GM12872 (cell line): ENCODE results near the gene ZNF214.

Source experiments
- TF ChIP-seq, protein P1 (sequence below): IDR thresholded peaks from 3 replicates; pipeline ENCODE4 v1.5.1; 2011; ENCODE audit warnings: low read depth, mild to moderate bottlenecking, low read length, moderate library complexity; ENCODE audit not compliant: insufficient read depth

The ZNF214 gene

DNA sequence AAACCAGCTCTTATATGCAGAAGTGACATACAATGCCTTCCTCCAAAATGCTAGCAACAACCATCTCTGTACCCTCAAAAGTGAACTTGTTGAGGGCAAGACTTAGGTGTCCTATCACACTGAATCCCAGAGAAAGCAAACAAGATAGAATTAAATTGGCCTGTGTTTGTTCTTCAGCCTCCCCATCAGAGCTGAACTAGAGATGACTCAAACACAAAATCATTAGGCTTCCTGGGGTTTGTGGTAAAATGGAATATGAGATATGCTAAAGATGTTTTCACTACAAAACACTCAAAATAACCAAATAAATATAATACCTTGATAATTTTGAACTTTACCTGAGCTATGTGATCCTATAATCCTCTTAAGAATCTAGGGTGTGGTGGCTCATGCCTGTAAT is 31.6 kb downstream of the ZNF214 start:
- TF ChIP-seq, protein P1, sequence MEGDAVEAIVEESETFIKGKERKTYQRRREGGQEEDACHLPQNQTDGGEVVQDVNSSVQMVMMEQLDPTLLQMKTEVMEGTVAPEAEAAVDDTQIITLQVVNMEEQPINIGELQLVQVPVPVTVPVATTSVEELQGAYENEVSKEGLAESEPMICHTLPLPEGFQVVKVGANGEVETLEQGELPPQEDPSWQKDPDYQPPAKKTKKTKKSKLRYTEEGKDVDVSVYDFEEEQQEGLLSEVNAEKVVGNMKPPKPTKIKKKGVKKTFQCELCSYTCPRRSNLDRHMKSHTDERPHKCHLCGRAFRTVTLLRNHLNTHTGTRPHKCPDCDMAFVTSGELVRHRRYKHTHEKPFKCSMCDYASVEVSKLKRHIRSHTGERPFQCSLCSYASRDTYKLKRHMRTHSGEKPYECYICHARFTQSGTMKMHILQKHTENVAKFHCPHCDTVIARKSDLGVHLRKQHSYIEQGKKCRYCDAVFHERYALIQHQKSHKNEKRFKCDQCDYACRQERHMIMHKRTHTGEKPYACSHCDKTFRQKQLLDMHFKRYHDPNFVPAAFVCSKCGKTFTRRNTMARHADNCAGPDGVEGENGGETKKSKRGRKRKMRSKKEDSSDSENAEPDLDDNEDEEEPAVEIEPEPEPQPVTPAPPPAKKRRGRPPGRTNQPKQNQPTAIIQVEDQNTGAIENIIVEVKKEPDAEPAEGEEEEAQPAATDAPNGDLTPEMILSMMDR, result no peak

DNA sequence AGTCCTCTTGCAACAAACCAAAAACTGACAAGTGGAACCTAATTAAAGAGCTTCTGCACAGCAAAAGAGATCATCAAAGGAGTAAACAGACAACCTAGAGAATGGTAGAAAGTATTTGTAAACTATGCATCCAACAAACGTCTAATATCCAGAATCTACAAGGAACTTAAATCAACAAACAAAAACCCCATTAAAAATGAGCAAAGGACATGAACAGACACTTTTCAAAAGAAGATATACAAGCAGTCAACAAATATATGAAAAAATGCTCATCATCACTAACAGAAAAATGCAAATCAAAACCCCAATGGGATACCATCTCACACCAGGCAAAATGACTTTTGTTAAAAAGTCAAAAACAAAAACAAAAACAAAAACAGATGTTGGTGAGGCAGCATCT is 33.7 kb downstream of the ZNF214 start:
- TF ChIP-seq, protein P1, result no peak

DNA sequence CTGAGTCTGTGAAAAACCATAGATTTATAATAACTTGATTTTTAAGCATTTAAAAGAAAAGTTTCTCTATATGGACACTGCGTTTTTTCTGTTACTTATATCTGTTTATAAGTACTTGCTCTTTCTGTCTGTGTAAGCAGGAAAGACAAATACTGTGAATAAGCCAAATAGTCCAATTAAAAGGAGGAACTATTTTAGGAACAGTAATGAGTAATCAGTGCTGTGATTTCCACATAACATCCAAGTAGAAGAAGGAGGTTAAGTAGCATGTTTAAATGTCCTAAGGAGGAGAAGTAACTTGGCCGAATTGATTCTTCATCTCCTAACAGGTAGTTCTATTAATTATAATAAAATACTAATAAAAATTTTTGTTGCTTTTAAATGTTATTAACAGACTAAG is 40.8 kb downstream of the ZNF214 start:
- TF ChIP-seq, protein P1, result no peak

DNA sequence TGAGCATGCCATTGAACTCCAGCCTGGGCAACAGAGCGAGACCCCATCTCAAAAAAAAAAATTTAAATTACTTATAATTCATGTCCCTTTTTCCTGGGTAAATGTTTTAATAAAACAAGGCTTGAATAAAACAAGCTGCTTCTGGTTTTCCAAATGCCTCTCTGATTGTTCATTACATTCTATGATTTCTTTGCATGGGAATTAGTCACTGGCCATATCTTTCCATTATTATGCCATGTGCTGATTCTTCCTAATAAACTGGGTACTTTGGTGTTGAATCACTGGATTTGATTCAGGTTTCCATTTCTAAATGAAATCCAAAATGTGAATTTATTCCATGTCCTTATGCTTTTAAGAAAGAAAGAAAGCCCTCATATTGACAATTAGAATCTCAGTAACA is 51.3 kb downstream of the ZNF214 start:
- TF ChIP-seq, protein P1, result no peak

DNA sequence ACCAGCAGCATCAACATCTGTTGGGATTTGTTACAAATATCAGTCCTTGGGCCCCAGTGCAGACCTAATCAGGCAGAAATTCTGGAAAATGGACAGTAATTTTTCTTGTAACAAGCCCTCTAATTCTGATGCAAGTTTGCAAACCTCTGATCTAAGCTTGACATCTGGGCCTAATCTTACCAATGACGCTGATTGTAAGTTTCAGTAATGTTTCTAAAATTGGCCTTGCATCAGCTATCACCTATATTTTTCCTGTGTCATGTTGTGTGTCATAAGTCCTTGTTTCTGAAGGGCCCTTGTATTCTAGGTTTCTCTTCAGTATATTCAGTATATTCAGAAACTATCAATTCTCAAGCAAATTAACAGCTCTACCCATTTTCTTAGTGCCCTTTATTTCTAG is 57.5 kb downstream of the ZNF214 start:
- TF ChIP-seq, protein P1, result no peak

DNA sequence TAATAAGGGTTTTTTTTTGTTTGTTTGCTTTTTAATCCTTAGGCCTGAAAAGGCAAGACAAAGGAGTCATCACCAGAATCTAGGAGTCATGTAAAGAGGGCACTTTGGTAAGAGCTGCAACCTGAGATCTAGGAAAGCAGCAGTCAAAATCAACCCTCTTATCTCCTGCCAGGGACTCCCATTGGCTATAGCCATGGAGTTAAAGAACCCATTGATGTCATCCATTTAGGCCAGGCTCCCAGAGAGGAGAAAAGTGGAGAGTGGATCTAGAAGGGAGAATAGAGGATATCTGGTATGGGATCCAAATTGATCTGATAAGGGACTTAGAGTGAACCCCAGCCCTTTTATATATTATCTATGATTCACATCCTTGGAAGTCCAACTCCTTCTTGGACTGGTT is 58.0 kb downstream of the ZNF214 start:
- TF ChIP-seq, protein P1, result no peak
